ENCODE results near the gene CYP8B1. TPM values are rescaled to one million over a fixed set of nuclear protein-coding genes. Genes with fewer than 3 reads are reported as not detected.

Gene CYP8B1
- total and polyA plus RNA-seq, 2 experiments from 2014 or later, result not detected

GRCh38 chr3:42884324-42884723, 8.6 kb upstream of the CYP8B1 start:
- Histone ChIP-seq H3F3A (replicated peaks; ENCODE audit: low read depth) (0 out of 2 replicates have a peak, but pooled peaks cover 4% of the 10 kb centered on the region), H3K4me1 (ENCODE audit: insufficient read depth) (peaks cover 23% of the 10 kb centered on the region), H2AFZ (0 out of 2 replicates have a peak overlapping the region, but pooled peaks have one; percentile 3), H3K27me3 (ENCODE audit: insufficient read depth) (no peaks in the 10 kb centered on the region), H3K79me2 (replicated peaks; ENCODE audit: insufficient read depth) (no peaks in the 10 kb centered on the region), H3K27ac (ENCODE audit: low read depth) (no peak overlapping the region), H3K36me3 (ENCODE audit: insufficient read depth) (no peaks in the 10 kb centered on the region), H3K4me3 (no peak overlapping the region), H4K20me1 (replicated peaks; ENCODE audit: insufficient read depth) (no peaks in the 10 kb centered on the region), H3K4me2 (no peak overlapping the region), H3K9me2 (ENCODE audit: insufficient read depth) (no peaks in the 10 kb centered on the region; the same call in none of the 2 replicates)
- Mint-ChIP-seq H3K9me3 (no peaks in the 10 kb centered on the region), H3K27ac (no peak overlapping the region), H3K27me3 (ENCODE audit: insufficient read depth, low read depth, poor library complexity) (no peaks in the 10 kb centered on the region), H3K4me1 (peaks cover 34% of the 10 kb centered on the region), H3K4me3 (no peak overlapping the region), H3K36me3 (ENCODE audit: low read depth) (no peaks in the 10 kb centered on the region; the same call in 2 of the 3 replicates)
- ATAC-seq (no peak), DNase-seq (ENCODE audit: low spot score) (no peak)
- TF ChIP-seq ZNF462 (CRISPR knock-in tag; IDR thresholded peaks at IDR 0.05) (no peak), ZNF331 (CRISPR knock-in tag; IDR thresholded peaks at IDR 0.05; ENCODE audit: low read depth) (no peak), NANOG (IDR thresholded peaks at IDR 0.05; ENCODE audit: borderline replicate concordance) (no peak), POLR2AphosphoS5 (IDR thresholded peaks at IDR 0.05; ENCODE audit: low read depth) (no peak), EZH2phosphoT487 (IDR thresholded peaks at IDR 0.05; ENCODE audit: unreplicated experiment) (no peak), JUNB (IDR thresholded peaks at IDR 0.05; ENCODE audit: unreplicated experiment) (no peak), CTCF (conservative IDR thresholded peaks at IDR 0.05; ENCODE audit: low read depth in 2 of 2) (no peak), REST (IDR thresholded peaks at IDR 0.05; ENCODE audit: unreplicated experiment) (no peak), ZNF114 (CRISPR knock-in tag; IDR thresholded peaks at IDR 0.05) (no peak), CREB1 (CRISPR knock-in tag; IDR thresholded peaks at IDR 0.05; ENCODE audit: low read depth) (no peak), STAT1 (IDR thresholded peaks at IDR 0.05; ENCODE audit: unreplicated experiment) (no peak)
- TF ChIP-seq, protein P1, sequence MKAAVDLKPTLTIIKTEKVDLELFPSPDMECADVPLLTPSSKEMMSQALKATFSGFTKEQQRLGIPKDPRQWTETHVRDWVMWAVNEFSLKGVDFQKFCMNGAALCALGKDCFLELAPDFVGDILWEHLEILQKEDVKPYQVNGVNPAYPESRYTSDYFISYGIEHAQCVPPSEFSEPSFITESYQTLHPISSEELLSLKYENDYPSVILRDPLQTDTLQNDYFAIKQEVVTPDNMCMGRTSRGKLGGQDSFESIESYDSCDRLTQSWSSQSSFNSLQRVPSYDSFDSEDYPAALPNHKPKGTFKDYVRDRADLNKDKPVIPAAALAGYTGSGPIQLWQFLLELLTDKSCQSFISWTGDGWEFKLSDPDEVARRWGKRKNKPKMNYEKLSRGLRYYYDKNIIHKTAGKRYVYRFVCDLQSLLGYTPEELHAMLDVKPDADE (IDR thresholded peaks at IDR 0.05), result no peak

All from GM23338 (cell line).